SHP77 treated with DMSO at 0.1 percent for 48 hours (cell line): ENCODE data around the gene MTHFD1L.
"Not testable (repeated sequence)": the region's sequence is repeated elsewhere in the genome, so short reads cannot be mapped to it uniquely, and the experiment has no call there.

Experiments
- DNase-seq: peaks from one replicate; lab custom pipeline; 2025; lab: John Stamatoyannopoulos, UW

MTHFD1L gene

DNA sequence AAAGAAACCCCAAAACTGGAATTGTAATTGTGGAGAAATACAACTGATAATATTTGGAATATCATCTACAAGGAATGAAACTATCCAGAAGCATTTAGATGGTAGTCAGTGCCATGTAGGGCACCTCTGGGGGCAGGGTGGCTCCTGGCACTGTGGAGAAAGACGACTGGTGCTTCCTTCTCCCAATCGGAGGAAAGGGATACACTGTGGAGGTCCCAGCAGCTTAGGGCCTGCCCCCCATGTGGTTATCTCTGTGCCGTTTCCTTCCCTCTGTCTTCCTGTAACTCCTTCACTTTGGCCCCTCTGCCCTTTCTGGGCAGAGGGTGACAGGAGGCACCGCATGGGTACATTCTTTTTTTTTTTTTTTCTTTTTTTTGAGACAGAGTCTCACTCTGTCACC lies 178.4 kb downstream of the MTHFD1L start:
- DNase-seq, result no peak

GRCh38 chr6:151044465-151045441 lies 179.3 kb downstream of the MTHFD1L start:
- DNase-seq, result peak; percentile 44

- DNase-seq, result not testable (repeated sequence)
Observed at GRCh38 chr6:151045511-151046222, 180.2 kb downstream of the MTHFD1L start.

- no peak for DNase-seq
Observed at GRCh38 chr6:151051164-151051563, 185.7 kb downstream of the MTHFD1L start.

GRCh38 chr6:151052021-151052646 lies 186.6 kb downstream of the MTHFD1L start:
- no peak for DNase-seq

- DNase-seq, result no peak
Observed at GRCh38 chr6:151054306-151054705, 188.8 kb downstream of the MTHFD1L start.

DNA sequence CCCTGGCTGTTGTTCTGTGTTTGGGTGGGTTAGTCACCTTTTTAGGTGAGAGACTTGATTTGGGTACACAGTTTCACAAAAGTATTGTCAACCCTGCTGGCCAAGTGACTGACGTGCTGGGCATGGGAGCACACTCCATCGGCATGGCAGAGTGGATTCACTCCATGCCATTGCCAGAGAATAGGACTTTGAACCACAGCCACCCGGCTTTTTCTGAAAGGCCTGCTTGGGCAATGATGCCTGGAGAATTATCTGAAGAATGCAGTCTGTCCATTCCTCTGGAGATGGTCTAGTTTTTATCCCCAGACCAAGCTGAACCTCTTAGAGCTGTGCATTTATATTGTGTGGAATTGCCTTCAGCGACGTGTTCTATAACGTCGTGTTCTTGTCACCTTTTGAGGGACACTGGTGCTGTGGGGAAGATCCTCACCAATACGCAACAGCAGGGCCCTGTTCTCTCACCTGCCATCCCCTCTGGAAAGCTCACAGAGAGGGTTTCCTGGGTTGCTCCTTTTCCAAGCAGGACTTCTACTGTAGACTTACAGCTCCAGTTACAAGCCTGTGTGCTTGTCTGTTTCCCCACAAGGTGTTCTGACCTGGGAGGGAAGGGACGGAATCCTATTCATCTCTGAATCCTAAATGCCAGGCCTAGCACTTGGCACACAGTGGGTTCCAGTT lies 190.9 kb downstream of the MTHFD1L start:
- DNase-seq, result no peak

- DNase-seq, result no peak
Observed at GRCh38 chr6:151057061-151057460, 191.6 kb downstream of the MTHFD1L start.

- no peak for DNase-seq
Observed at GRCh38 chr6:151058021-151058733, 192.7 kb downstream of the MTHFD1L start.

DNA sequence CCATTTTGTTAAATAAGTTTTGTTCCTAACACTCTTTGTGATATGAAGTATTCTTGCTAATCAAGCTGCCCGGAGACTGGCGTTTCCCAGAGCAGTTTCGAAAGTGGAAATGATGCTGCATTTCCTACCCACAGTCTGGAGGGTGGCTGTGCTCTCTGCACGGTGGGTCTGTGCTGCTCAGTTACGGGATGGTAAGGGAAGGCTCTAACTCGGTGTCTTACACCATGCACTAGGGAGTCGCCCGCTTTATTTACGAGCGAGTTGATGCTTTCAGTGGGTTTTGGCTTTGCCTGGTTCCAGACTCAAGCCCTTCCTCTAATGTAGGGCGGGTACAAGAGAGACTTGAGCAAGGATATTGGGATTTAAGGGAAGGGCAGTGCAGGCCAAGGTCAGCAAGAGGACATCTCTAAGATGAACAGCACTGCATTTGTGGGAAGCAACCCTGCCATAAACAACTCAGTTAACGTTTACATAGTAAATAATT lies 194.2 kb downstream of the MTHFD1L start:
- no peak for DNase-seq

- no peak for DNase-seq
Observed at GRCh38 chr6:151060096-151060765, 194.7 kb downstream of the MTHFD1L start.

GRCh38 chr6:151060766-151061531 lies 195.4 kb downstream of the MTHFD1L start:
- no peak for DNase-seq

GRCh38 chr6:151063352-151063751 lies 197.8 kb downstream of the MTHFD1L start:
- no peak for DNase-seq

DNA sequence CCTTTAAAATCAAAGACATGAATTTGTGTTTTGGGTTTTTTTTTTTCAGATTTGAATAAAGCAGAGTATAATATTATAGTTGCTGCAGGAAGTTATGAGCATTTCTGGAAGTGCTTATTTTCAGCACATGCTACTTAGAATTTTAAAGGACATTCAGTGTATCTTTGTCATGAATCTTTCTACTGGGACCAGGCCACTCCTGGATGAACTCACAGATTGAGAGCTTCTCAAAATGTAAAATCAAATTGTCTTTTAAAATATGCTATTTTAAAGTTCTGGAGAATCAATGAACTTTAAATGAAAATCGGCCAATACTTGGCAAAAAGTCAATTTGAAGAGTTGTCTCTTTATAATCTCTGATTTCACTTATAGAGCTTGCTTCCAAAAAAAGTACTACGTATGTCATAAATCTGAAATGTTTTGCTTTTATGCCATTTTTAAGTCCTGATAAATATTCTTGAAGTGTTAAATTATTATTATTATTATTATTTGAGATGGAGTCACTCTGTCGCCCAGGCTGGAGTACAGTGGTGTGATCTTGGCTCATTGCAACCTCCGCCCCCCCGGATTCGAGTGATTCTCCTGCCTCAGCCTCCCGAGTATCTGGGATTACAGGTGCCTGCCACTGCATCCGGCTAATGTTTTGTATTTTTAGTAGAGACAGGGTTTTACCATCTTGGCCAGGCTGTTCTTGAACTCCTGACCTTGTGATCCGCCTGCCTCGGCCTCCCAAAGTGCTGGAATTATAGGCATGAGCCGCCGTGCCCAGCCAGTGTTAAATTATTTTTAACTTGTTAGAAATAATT lies 198.5 kb downstream of the MTHFD1L start:
- DNase-seq, result no peak

DNA sequence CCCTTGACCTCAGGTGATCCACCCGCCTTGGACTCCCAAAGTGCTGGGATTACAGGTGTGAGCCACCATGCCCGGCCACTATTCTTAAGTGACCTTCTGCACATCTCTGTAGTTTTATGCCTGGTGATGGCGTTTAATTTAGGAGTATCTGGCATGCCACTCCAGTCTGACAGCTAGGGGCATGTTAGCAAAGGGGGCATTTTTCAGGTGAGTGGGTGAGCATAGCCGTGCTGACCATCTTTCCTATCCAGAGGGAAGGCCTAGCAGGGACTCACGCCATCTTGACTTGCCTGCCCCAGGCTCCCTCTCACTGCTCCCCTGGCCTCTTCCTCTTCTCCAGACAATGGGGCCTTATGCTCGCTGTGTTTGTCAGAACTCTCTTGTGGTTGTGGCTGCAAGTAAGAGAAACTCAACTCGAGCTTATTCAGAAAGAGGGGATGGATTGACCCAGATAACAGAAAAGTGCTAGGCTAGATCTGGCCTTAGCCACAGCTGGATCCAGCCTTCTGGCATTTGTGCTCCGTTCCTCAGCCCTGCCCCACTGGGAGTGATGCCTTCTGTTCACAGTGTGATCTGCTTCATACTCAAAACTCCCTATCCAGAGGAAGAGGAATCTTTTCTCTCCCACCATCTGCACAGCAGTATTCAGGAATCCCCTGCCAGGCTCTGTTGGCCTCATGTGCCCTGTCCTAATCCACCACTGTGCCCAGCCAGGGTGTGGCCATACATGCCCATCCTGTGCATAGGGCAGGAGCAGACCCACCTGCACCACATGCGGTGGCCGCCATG lies 199.7 kb downstream of the MTHFD1L start:
- no peak for DNase-seq

GRCh38 chr6:151067684-151068596 lies 202.4 kb downstream of the MTHFD1L start:
- no peak for DNase-seq

DNA sequence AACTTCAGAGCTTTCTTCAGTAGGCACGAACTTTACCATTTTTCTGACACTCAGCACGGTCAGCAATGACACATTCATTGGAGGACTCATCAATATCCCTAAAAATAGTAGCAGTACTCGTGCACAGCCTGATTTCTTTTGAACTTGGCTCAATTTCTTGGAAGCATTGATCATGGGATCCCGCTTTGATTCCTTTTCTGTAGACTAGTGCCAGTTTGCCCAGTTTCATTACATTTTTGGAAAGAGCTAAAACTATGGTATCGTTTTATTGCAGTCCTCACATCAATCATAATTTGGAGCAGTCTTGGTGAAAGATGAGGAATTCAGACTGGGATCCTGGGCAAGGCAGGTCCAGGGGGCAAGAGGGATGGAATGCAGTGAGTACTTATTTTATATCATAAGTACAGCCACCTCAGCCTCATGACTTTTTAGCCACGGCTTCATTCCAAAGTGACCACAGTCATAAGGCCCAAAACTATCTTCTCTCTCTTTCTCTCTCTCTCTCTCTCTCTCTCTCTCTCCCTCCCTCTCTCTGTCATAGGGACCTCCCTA lies 203.3 kb downstream of the MTHFD1L start:
- no peak for DNase-seq
